Transverse colon (tissue), 4 donors: ENCODE results near the gene FEN1. TPM values are rescaled to one million over a fixed set of nuclear protein-coding genes. Genes with fewer than 3 reads are reported as not detected.

Source experiments
- DNase-seq: peaks from one replicate; pipeline ENCODE4 v3.0.0-alpha.2; 2019
- H3K27ac ChIP-seq, 4 donors: fragments of 200-600 bp; sonication (generic); 2 replicates each; pipeline ENCODE4 v1.5.1; 2016 to 2018; ENCODE audit warnings: inconsistent platforms in 4 of 4
- H3K27me3 ChIP-seq: fragments of 200-600 bp; sonication (generic); 2 replicates; pipeline ENCODE4 v1.5.1; 2017; ENCODE audit warnings: inconsistent platforms
- H3K36me3 ChIP-seq, 4 donors: fragments of 200-600 bp; sonication (generic); 2 replicates each; pipeline ENCODE4 v1.5.1; 2017 to 2019; ENCODE audit warnings: inconsistent platforms in 4 of 4
- H3K4me1 ChIP-seq, 4 donors: fragments of 200-600 bp; sonication (generic); 2 replicates each; pipeline ENCODE4 v1.5.1; 2017 to 2020; ENCODE audit warnings: inconsistent platforms in 4 of 4
- H3K4me3 ChIP-seq, 4 donors: fragments of 200-600 bp; sonication (generic); 1 replicate in 1 of 4; 2 replicates in 3 of 4; pipeline versions ENCODE4 v1.5.1 to v1.6.1; 2017 to 2019; ENCODE audit warnings: inconsistent platforms in 4 of 4
- H3K9me3 ChIP-seq, 2 donors: fragments of 200-600 bp; sonication (generic); 2 replicates each; pipeline ENCODE4 v1.5.1; 2017 to 2019; ENCODE audit warnings: inconsistent platforms in 2 of 2
- CTCF ChIP-seq, 5 experiments: fragments of 200-600 bp in 3 of 5; fragments of 450-650 bp in 2 of 5; sonication (generic) in 3 of 5; IDR thresholded peaks; 1 replicate in 2 of 5; 2 replicates in 3 of 5; pipeline ENCODE4 v1.5.1; 2016 to 2017; ENCODE audit warnings: antibody characterized with exemption in 5 of 5, inconsistent platforms in 3 of 5, mild to moderate bottlenecking in 2 of 5, moderate library complexity in 1 of 5
- EP300 ChIP-seq: sonication (generic); formaldehyde crosslinking; IDR thresholded peaks from one replicate; pipeline ENCODE4 v1.6.1; 2017; ENCODE audit warnings: antibody characterized with exemption, low read depth
- POLR2A ChIP-seq: fragments of 450-650 bp; IDR thresholded peaks from one replicate; pipeline ENCODE4 v1.6.1; 2016; ENCODE audit warnings: antibody characterized with exemption, mild to moderate bottlenecking, moderate library complexity
- POLR2AphosphoS5 ChIP-seq, 3 donors: sonication (generic); formaldehyde crosslinking; IDR thresholded peaks; one replicate each; pipeline ENCODE4 v1.6.1; 2016; ENCODE audit warnings: antibody characterized with exemption in 3 of 3
- WGBS, 2 donors: methylation state at CpG; one replicate each; pipeline ENCODE4 v1.1.5; 2018; ENCODE audit warnings: low coverage in 1 of 2; 5-methylcytosine and 5-hydroxymethylcytosine counted together
- in situ Hi-C, 4 donors: fragments of 200-750 bp; cut with MboI; loops; one replicate each; pipeline versions ENCODE4 v1.15.0 to v1.15.1; 2017; ENCODE audit warnings: low sequenced_read_pairs in 3 of 4, low pct_ligation_motif_present in 1 of 4, low pct_unique_long_range_greater_than_20kb in 1 of 4
- intact Hi-C: fragments of 100-400 bp; cut with DNase I; formaldehyde crosslinking; loops from one replicate; pipeline ENCODE4 v1.15.1; 2023; ENCODE audit warnings: low total_unique reads
- total RNA-seq, 4 donors: library from RNA; depleted of rRNA; stranded (reverse); fragments of >200 nt; gene quantifications; one replicate each; pipeline ENCODE4 v1.1.0, GENCODE V29; 2016

Gene FEN1
- total RNA-seq, 4 donors from 2014 or later: 1.00 to 9.4 (median 4.5) TPM

DNA sequence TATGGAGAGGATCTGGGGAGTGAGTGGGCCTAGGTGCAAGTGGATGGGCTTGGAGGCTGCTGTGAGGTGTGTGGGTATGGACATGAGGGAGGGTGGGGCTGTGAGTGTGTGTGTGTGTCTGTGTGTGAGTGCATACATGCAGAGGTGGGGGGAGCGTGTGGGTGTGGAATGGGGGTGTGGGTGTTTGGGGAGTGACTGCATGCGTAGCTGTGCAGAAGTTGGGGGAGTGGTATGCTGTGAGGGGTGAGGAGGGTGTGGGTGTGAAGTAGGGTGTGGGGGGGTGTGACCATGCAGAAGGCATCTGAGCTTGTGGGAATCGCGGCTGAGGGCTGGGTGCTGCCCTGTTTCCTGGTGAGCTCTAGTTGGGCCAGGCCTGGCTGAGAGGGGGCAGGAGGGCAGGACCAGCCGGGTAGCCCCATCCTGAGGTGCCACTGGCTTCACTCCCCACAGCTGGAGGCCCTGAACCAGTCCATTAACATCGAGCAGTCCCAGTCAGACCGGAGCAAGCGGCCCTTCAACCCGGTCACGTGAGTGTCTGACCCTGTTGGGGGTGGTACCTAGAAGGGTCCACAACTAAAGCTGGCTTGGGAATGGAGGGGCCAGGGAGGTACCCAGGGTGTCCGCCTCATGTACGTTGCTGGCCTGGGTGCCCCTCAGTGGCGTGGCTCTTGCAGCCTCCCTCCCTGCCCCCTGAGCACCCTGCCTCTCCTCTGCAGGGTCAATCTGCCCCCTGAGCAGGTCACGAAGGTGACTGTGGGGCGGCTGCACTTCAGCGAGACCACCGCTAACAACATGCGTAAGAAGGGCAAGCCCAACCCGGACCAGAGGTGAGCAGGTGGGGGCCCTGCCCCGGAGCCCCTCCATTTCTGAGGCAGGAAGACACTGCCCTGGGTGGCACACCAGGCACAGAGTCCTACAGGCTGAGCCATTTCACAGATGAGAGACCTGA lies 16.8 kb upstream of the FEN1 start:
- Histone ChIP-seq H3K9me3 (no peaks in the 10 kb centered on the region), H3K4me1 (peaks cover 0 to 7% (median 0%) of the 10 kb centered on the region in 4 donors), H3K27me3 (no peaks in the 10 kb centered on the region), H3K27ac (no peak overlapping the region), H3K4me3 (no peak overlapping the region), H3K36me3 (no peaks in the 10 kb centered on the region)
- DNase-seq: no peak
- intact Hi-C loops: no loop called here
- in situ Hi-C loops: loop anchor here in 2 of 4 donors (25.0 kb wide), 1 partner anchor 336 kb away; the partner anchor contains the start of gene INCENP (in 2 of the 2)
- TF ChIP-seq POLR2A: no peak
- TF ChIP-seq CTCF (IDR thresholded peaks at IDR 0.05): no peak
- no peak for TF ChIP-seq EP300
- no peak for TF ChIP-seq POLR2AphosphoS5 (IDR thresholded peaks at IDR 0.05)
- 81% methylated on average over 19 of the region's 20 CpGs; no CpG with 5 or more reads in 1 of the 2 donors for WGBS, 2 donors

DNA sequence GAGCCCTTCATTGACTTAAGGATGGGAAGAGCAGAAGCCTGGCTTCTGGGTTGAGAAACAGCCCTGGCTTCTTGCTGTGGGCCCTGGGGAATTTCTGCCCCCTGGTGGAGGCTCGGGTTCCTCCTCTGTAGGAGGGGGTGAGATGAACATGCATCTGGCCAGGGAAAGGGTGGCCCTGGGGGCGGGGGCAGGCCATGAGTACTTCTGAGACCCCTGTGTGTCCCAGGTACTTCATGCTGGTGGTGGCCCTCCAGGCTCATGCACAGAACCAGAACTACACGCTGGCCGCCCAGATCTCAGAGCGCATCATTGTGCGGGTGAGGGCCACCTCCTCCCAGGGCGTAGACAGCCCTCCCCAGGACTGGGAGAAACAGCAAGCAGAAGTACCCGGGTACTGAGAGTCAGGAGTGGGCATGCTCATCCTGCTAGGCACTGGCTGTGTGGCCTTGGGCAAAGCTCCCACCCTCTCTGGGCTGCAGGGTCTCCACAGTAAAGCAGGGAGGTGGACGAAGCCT lies 16.1 kb upstream of the FEN1 start:
- WGBS, 2 donors: 67% methylated on average over 8 of the region's 9 CpGs; no CpG with 5 or more reads in 1 of the 2 donors
- peak; percentile 66 for DNase-seq
- in situ Hi-C loops: loop anchor here in 2 of 4 donors (25.0 kb wide), 1 partner anchor 336 kb away; the partner anchor contains the start of gene INCENP (in 2 of the 2)
- no peaks in the 10 kb centered on the region for H3K36me3 ChIP-seq
- H3K4me1 ChIP-seq: peaks cover 0 to 7% (median 0%) of the 10 kb centered on the region in 4 donors
- no peak overlapping the region for H3K4me3 ChIP-seq
- intact Hi-C loops: no loop called here
- H3K27ac ChIP-seq: no peak overlapping the region
- H3K27me3 ChIP-seq: no peaks in the 10 kb centered on the region
- H3K9me3 ChIP-seq: no peaks in the 10 kb centered on the region
- TF ChIP-seq POLR2A: no peak
- peak; percentile 44 to 73 (median 63) for TF ChIP-seq CTCF (IDR thresholded peaks at IDR 0.05)
- TF ChIP-seq POLR2AphosphoS5 (IDR thresholded peaks at IDR 0.05): no peak

DNA sequence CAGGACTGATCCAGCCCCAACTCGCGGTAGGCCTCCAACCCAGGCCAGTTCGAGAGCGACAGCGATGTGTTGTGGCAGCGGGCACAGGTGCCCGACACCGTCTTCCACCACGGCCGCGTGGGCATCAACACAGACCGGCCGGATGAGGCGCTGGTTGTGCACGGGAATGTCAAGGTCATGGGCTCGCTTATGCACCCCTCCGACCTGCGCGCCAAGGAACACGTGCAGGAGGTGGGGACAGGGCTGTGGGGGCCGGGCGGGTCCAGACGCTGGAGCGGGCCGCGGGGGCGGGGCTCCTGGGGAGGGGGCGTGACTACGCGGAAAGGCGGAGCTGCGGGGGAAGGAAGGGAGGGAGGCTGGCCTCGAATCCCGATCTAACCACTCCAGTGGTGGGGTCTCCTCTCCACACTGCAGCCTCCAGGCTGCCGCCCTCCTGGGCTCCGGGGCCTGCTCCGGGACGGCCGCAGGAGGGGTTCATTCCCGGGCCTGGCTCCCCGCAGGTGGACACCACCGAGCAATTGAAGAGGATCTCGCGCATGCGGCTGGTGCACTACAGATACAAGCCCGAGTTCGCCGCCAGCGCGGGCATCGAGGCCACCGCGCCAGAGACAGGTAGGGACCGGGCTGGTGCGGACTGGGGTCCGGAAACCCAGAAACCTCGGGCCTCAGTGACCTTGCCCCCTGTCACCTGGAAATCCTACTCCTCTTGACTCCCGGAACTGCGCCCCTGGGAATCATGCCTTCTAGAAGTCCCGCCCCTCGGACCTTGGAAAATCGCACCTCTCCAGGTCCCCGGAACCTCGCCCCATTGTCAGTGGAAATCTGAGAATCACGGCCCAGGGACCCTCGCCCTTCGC lies 15.2 kb upstream of the FEN1 start:
- in situ Hi-C loops (loop anchor here in 2 of 4 donors (25.0 kb wide), 1 partner anchor 335 kb away; the partner anchor contains the start of gene INCENP (in 2 of the 2)), intact Hi-C loops (no loop called here)
- Histone ChIP-seq H3K27ac (no peak overlapping the region), H3K4me1 (peaks cover 0 to 7% (median 0%) of the 10 kb centered on the region in 4 donors), H3K27me3 (no peaks in the 10 kb centered on the region), H3K4me3 (peak overlapping the region in 2 of 4 donors; percentile 4 to 26), H3K9me3 (no peaks in the 10 kb centered on the region), H3K36me3 (no peaks in the 10 kb centered on the region)
- no peak for TF ChIP-seq POLR2A
- no peak for TF ChIP-seq EP300
- no peak for TF ChIP-seq POLR2AphosphoS5 (IDR thresholded peaks at IDR 0.05)
- TF ChIP-seq CTCF (IDR thresholded peaks at IDR 0.05): no peak
- WGBS, 2 donors: 65% methylated on average over 41 of the region's 67 CpGs; no CpG with 5 or more reads in 1 of the 2 donors
- peak; percentile 53 for DNase-seq
